T-helper 17 cell (primary cell): ENCODE measurements around the gene MRPS26. TPM values are rescaled to one million over a fixed set of nuclear protein-coding genes. Genes with fewer than 3 reads are reported as not detected.
"Not testable (repeated sequence)": the region's sequence is repeated elsewhere in the genome, so short reads cannot be mapped to it uniquely, and the experiment has no call there.

Experiments used
- ATAC-seq: fragments of 150-1000 bp; cut with Tn5 transposase; 2 replicates; pipeline ENCODE4 v1.10.0; 2021; ENCODE audit warnings: mild to moderate bottlenecking, moderate library complexity
- DNase-seq, 3 donors: peaks; one replicate each; pipeline versions ENCODE4 v3.0.0 to v3.0.0-alpha.2; 2020 to 2021
- H3K9me3 ChIP-seq: one replicate; pipeline ENCODE4 v1.7.0; 2013; ENCODE audit warnings: low read length, mild to moderate bottlenecking; ENCODE audit not compliant: control insufficient read depth, poor library complexity, severe bottlenecking
- H3K27ac Mint-ChIP-seq: one replicate; pipeline ENCODE4 v1.8.0; 2022; ENCODE audit warnings: mild to moderate bottlenecking, moderate library complexity, mixed read lengths
- H3K27me3 Mint-ChIP-seq: one replicate; pipeline ENCODE4 v1.8.0; 2022; ENCODE audit warnings: mixed read lengths
- H3K36me3 Mint-ChIP-seq: one replicate; pipeline ENCODE4 v1.8.0; 2022; ENCODE audit warnings: low read depth, mixed read lengths
- H3K4me1 Mint-ChIP-seq: one replicate; pipeline ENCODE4 v1.8.0; 2022; ENCODE audit warnings: mild to moderate bottlenecking, mixed read lengths
- H3K4me3 Mint-ChIP-seq: one replicate; pipeline ENCODE4 v1.8.0; 2022; ENCODE audit warnings: mild to moderate bottlenecking, moderate library complexity, mixed read lengths
- total RNA-seq, 4 donors: library from RNA in 2 of 4; stranded (reverse) in 2 of 4; gene quantifications; one replicate each; pipeline ENCODE4 v1.2.3 and lab custom pipeline; 2022 to 2026

The MRPS26 gene
- total RNA-seq (10 to 100 TPM; 16.8 to 17.2 TPM), total RNA-seq (lab: John Stamatoyannopoulos, UW) (14.5 to 34.5 reads per million in 2 donors)

- no peaks in the 10 kb centered on the region for H3K9me3 ChIP-seq
- ATAC-seq (peak; percentile 92), DNase-seq (peak; percentile 59 to 69 (median 65))
- Mint-ChIP-seq H3K4me3 (peak within 1 kb of the TSS; percentile 92), H3K36me3 (no peaks in the 10 kb centered on the region), H3K27ac (peak within 1 kb of the TSS; percentile 66), H3K27me3 (no peaks in the 10 kb centered on the region), H3K4me1 (peaks cover 18% of the 10 kb centered on the region)
Measured at GRCh38 chr20:3045816-3046676, at the start of gene MRPS26. TSS of gene MRPS26 (plus strand) at chr20:3046052. CDS start at chr20:3046069, 17 bp downstream.

- H3K27me3 Mint-ChIP-seq: no peaks in the 10 kb centered on the region
- H3K27ac Mint-ChIP-seq: no peak overlapping the region
- H3K9me3 ChIP-seq: no peaks in the 10 kb centered on the region
- no peak for ATAC-seq
- H3K4me1 Mint-ChIP-seq: peaks cover 9% of the 10 kb centered on the region
- DNase-seq: no peak
- H3K36me3 Mint-ChIP-seq: peaks cover 8% of the 10 kb centered on the region
- no peak overlapping the region for H3K4me3 Mint-ChIP-seq
Measured at GRCh38 chr20:2998728-2999127, 47.1 kb upstream of the MRPS26 start.

GRCh38 chr20:3000852-3001523 is 44.9 kb upstream of the MRPS26 start:
- peaks cover 9% of the 10 kb centered on the region for H3K4me1 Mint-ChIP-seq
- ATAC-seq: peak; percentile 75
- no peaks in the 10 kb centered on the region for H3K27me3 Mint-ChIP-seq
- no peaks in the 10 kb centered on the region for H3K9me3 ChIP-seq
- H3K4me3 Mint-ChIP-seq: no peak overlapping the region
- H3K36me3 Mint-ChIP-seq: peaks cover 5% of the 10 kb centered on the region
- no peak for DNase-seq
- H3K27ac Mint-ChIP-seq: peak overlapping the region; percentile 43

- DNase-seq (no peak), ATAC-seq (no peak)
- no peaks in the 10 kb centered on the region for H3K9me3 ChIP-seq
- Mint-ChIP-seq H3K4me3 (no peak overlapping the region), H3K36me3 (peaks cover 9% of the 10 kb centered on the region), H3K27me3 (no peaks in the 10 kb centered on the region), H3K27ac (no peak overlapping the region), H3K4me1 (peaks cover 11% of the 10 kb centered on the region)
Measured at GRCh38 chr20:3003416-3003815, 42.4 kb upstream of the MRPS26 start.

- DNase-seq (no peak), ATAC-seq (no peak)
- Mint-ChIP-seq H3K27me3 (no peaks in the 10 kb centered on the region), H3K27ac (peak overlapping the region; percentile 67), H3K36me3 (peaks cover 18% of the 10 kb centered on the region), H3K4me1 (peaks cover 15% of the 10 kb centered on the region), H3K4me3 (no peak overlapping the region)
- H3K9me3 ChIP-seq: no peaks in the 10 kb centered on the region
Measured at GRCh38 chr20:3010985-3011723, 34.7 kb upstream of the MRPS26 start.

GRCh38 chr20:3011752-3012151 is 34.1 kb upstream of the MRPS26 start:
- Mint-ChIP-seq H3K4me3 (no peak overlapping the region), H3K27me3 (no peaks in the 10 kb centered on the region), H3K36me3 (peaks cover 18% of the 10 kb centered on the region), H3K4me1 (peaks cover 15% of the 10 kb centered on the region), H3K27ac (peak overlapping the region; percentile 67)
- ATAC-seq (no peak), DNase-seq (no peak)
- no peaks in the 10 kb centered on the region for H3K9me3 ChIP-seq

GRCh38 chr20:3013771-3014170 is 32.1 kb upstream of the MRPS26 start:
- peaks cover 17% of the 10 kb centered on the region for H3K36me3 Mint-ChIP-seq
- H3K9me3 ChIP-seq: no peaks in the 10 kb centered on the region
- DNase-seq: no peak
- no peaks in the 10 kb centered on the region for H3K27me3 Mint-ChIP-seq
- H3K27ac Mint-ChIP-seq: no peak overlapping the region
- H3K4me1 Mint-ChIP-seq: peaks cover 13% of the 10 kb centered on the region
- no peak for ATAC-seq
- H3K4me3 Mint-ChIP-seq: no peak overlapping the region

- Mint-ChIP-seq H3K36me3 (peaks cover 13% of the 10 kb centered on the region), H3K27ac (peak overlapping the region; percentile 69), H3K4me1 (peaks cover 13% of the 10 kb centered on the region), H3K4me3 (no peak overlapping the region), H3K27me3 (no peaks in the 10 kb centered on the region)
- H3K9me3 ChIP-seq: no peaks in the 10 kb centered on the region
- DNase-seq (no peak), ATAC-seq (no peak)
Measured at GRCh38 chr20:3014179-3014578, 31.7 kb upstream of the MRPS26 start.

- Mint-ChIP-seq H3K4me1 (peaks cover 10% of the 10 kb centered on the region), H3K27ac (peak overlapping the region; percentile 69), H3K27me3 (no peaks in the 10 kb centered on the region), H3K4me3 (no peak overlapping the region), H3K36me3 (peaks cover 9% of the 10 kb centered on the region)
- no peaks in the 10 kb centered on the region for H3K9me3 ChIP-seq
- DNase-seq (no peak), ATAC-seq (no peak)
Measured at GRCh38 chr20:3014662-3015061, 31.2 kb upstream of the MRPS26 start.

GRCh38 chr20:3015302-3015701 is 30.6 kb upstream of the MRPS26 start:
- H3K27ac Mint-ChIP-seq: peak overlapping the region; percentile 69

GRCh38 chr20:3021327-3021726 is 24.5 kb upstream of the MRPS26 start:
- peak overlapping the region; percentile 59 for H3K27ac Mint-ChIP-seq
- no peak overlapping the region for H3K4me3 Mint-ChIP-seq
- ATAC-seq: no peak
- H3K36me3 Mint-ChIP-seq: peaks cover 14% of the 10 kb centered on the region
- no peak for DNase-seq
- H3K9me3 ChIP-seq: no peaks in the 10 kb centered on the region
- H3K27me3 Mint-ChIP-seq: no peaks in the 10 kb centered on the region
- H3K4me1 Mint-ChIP-seq: peaks cover 5% of the 10 kb centered on the region

More at GRCh38 chr20:3015302-3015701, 30.6 kb upstream of the MRPS26 start:
- not testable (repeated sequence) for H3K36me3 Mint-ChIP-seq, DNase-seq, H3K4me3 Mint-ChIP-seq, H3K27me3 Mint-ChIP-seq, H3K9me3 ChIP-seq, ATAC-seq
- peaks cover 10% of the 10 kb centered on the region for H3K4me1 Mint-ChIP-seq

GRCh38 chr20:3021777-3022176 is 24.1 kb upstream of the MRPS26 start:
- no peaks in the 10 kb centered on the region for H3K9me3 ChIP-seq
- DNase-seq: no peak
- no peak for ATAC-seq
- Mint-ChIP-seq H3K27me3 (no peaks in the 10 kb centered on the region), H3K36me3 (peaks cover 14% of the 10 kb centered on the region), H3K4me3 (no peak overlapping the region), H3K27ac (peak overlapping the region; percentile 9), H3K4me1 (peaks cover 5% of the 10 kb centered on the region)
